GM13977 (cell line): Measurements from ENCODE around the gene GGT6.
"Not testable (repeated sequence)": the region's sequence is repeated elsewhere in the genome, so short reads cannot be mapped to it uniquely, and the experiment has no call there.

ENCODE experiments used
- DNase-seq: peaks from one replicate; pipeline ENCODE4 v3.0.0; 2012; ENCODE audit warnings: low spot score
- in situ Hi-C: fragments of 300-500 bp; cut with MboI; formaldehyde crosslinking; loops from one replicate; pipeline ENCODE4 v1.12.0; 2022; ENCODE audit warnings: low sequenced_read_pairs, low pct_unique_long_range_greater_than_20kb, mixed read lengths, inconsistent platforms; ENCODE audit not compliant: unreplicated experiment
- TF ChIP-seq, protein P1 (sequence below): IDR thresholded peaks from 2 replicates; pipeline ENCODE4 v1.5.1; 2012; ENCODE audit warnings: mild to moderate bottlenecking, control low read depth; ENCODE audit not compliant: insufficient read depth; ENCODE audit errors: extremely low read depth, missing control alignments

GGT6 gene

DNA sequence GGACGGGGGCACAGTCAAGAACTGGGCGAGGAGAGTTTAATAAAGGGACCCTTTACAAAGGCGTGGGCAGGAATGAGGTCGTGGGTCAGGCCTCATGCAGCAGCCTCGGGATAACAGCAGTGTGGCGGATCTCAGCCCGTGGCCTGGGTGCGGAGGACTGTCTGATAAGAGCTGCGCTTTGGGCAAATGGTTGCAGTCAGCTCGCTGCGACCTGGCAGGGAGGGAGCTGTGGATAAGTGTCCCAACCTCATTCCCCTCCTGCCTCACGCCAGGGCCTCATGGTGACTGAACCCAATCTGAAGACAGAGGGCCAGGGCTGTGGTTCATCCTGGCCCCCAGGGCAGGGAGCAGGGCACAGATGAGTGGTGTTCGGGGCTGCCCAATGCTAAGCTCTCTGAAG lies 37.6 kb upstream of the GGT6 start:
- in situ Hi-C loops, result no loop called here
- no peak for DNase-seq
- TF ChIP-seq, protein P1, sequence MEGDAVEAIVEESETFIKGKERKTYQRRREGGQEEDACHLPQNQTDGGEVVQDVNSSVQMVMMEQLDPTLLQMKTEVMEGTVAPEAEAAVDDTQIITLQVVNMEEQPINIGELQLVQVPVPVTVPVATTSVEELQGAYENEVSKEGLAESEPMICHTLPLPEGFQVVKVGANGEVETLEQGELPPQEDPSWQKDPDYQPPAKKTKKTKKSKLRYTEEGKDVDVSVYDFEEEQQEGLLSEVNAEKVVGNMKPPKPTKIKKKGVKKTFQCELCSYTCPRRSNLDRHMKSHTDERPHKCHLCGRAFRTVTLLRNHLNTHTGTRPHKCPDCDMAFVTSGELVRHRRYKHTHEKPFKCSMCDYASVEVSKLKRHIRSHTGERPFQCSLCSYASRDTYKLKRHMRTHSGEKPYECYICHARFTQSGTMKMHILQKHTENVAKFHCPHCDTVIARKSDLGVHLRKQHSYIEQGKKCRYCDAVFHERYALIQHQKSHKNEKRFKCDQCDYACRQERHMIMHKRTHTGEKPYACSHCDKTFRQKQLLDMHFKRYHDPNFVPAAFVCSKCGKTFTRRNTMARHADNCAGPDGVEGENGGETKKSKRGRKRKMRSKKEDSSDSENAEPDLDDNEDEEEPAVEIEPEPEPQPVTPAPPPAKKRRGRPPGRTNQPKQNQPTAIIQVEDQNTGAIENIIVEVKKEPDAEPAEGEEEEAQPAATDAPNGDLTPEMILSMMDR, result no peak

DNA sequence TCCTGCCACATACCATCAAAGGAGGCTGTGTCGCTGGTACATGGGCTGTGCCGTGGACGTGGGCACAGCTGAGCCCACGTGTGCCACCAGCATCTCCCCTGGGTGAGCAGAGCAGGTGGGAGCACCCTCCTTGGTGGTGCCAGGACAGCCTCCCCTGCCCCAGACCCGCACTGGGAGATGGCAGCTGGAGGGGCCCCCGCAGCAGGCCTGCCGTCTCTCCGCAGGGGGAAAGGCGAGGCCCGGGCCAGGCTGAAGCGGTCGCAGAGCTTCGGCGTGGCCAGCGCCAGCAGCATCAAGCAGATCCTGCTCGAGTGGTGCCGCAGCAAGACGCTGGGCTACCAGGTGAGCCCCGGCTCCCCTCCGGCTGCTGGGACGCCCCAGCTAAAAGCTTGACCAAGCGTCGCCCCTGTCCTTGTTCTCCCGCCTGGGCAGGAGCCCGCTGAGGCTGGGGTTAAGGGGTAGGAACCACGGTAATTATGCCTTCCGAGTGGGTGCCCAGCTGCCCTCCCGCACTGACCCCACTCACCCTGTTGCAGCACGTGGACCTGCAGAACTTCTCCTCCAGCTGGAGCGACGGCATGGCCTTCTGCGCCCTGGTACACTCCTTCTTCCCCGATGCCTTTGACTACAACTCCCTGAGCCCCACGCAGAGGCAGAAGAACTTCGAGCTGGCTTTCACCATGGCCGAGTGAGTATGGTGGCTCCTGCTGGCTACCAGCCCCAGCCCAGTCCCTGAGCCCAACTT lies 36.4 kb upstream of the GGT6 start:
- in situ Hi-C loops, result no loop called here
- DNase-seq, result no peak
- TF ChIP-seq, protein P1, result no peak

DNA sequence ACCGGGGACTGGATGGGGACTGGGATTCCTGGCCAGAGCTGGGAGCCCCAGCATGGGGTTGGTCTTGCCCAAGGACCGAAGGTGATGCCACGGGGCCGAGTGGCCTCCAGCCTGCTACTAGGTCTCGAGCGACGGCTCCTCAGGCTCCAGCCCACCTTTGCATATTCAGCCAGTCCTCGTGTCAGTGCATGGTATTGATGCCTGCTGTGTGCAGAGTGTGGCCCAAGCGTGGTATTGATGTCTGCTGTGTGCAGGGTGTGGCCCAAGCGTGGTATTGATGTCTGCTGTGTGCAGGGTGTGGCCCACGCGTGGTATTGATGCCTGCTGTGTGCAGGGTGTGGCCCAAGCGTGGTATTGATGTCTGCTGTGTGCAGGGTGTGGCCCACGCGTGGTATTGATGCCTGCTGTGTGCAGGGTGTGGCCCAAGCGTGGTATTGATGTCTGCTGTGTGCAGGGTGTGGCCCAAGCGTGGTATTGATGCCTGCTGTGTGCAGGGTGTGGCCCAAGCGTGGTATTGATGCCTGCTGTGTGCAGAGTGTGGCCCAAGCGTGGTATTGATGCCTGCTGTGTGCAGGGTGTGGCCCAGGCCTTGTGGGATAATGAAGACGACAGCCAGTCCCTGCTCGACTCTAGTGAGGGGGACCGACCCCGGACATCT lies 35.4 kb upstream of the GGT6 start:
- DNase-seq, in situ Hi-C loops: not testable (repeated sequence)

DNA sequence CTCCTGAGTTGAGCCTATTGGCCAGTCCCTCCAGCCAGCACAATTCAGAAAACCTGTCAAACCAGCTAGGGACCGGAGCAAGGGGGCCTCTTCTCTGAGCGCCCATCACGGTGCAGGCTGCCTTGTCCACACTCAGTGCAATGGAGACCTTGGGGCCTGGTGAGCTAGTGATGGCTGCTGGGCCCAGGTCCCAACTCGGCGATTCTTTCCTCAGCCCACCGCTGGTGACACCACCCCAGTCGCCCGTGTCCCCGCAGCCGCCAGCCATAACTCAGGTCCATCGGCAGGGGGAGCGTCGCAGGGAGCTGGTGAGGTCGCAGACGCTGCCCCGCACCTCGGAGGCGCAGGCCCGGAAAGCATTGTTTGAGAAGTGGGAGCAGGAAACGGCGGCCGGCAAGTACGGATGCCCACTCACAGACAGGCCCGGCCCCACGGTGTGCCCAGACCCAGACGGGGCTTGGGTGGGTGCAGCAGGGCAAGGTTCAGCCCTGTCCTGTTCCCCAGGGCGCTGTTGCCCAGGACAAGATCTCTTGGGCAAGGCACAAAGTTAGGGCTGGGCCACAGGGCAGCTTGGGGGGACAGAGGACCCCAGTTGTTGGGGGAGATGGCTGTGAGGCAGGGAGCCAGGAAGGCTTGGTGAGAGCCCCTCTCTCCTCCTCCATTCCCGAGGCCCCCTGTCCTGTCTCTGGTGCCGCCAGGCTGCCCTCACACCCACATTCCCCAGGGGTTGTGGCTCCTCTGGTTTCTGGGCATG lies 34.7 kb upstream of the GGT6 start:
- in situ Hi-C loops, result no loop called here
- TF ChIP-seq, protein P1, result peak; percentile 41
- peak; percentile 66 for DNase-seq

DNA sequence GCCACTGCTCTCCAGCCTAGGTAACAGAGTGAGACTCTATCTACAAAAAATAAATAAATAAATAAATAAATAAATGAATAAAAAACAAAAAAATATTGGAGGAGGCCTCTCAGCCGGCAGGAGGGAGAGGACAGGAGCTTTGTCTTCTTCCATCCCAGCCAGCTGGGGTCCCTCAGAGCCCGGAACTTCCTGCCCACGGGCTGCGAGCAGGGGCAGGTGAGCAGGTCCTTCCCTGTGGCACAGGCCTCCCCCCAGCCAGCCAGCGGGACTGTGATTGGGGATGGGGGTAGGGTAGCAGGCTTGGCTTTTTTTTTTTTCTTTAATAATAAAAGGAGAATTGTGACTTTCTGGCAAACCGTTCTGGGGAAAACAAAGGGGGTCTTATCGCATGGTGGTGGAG lies 34.0 kb upstream of the GGT6 start:
- in situ Hi-C loops, result no loop called here
- DNase-seq, result no peak
- TF ChIP-seq, protein P1, result no peak

DNA sequence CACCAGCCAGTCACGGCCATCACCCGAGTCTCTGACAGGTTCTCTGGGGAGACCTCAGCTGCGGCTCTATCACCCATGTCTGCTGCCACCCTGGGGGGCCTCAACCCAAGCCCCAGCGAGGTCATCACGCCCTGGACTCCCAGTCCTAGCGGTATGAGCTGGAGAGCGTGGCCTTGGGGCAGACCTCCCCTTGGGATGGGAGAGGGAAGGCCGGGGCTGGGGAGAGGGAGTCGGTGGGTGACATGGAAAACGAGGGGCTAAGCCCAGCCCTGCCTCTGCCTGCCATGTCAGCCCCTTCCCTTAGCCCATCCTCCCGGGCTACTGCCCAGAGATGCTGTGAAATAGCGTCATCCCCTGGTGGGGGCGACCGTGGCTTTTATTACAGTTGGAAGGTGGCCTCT lies 32.6 kb upstream of the GGT6 start:
- DNase-seq, result no peak
- TF ChIP-seq, protein P1, result no peak
- in situ Hi-C loops, result no loop called here
